Measurements from ENCODE around the gene DAB1.

GRCh38 chr1:57012315-57012714 is 411.5 kb downstream of the DAB1 start:
- no peak for TF ChIP-seq BMI1 (IDR thresholded peaks at IDR 0.05; ENCODE audit: borderline replicate concordance)
- TF ChIP-seq FOS (IDR thresholded peaks at IDR 0.05; ENCODE audit: borderline replicate concordance, extremely low read depth, insufficient read length): no peak
- TF ChIP-seq, protein P1, sequence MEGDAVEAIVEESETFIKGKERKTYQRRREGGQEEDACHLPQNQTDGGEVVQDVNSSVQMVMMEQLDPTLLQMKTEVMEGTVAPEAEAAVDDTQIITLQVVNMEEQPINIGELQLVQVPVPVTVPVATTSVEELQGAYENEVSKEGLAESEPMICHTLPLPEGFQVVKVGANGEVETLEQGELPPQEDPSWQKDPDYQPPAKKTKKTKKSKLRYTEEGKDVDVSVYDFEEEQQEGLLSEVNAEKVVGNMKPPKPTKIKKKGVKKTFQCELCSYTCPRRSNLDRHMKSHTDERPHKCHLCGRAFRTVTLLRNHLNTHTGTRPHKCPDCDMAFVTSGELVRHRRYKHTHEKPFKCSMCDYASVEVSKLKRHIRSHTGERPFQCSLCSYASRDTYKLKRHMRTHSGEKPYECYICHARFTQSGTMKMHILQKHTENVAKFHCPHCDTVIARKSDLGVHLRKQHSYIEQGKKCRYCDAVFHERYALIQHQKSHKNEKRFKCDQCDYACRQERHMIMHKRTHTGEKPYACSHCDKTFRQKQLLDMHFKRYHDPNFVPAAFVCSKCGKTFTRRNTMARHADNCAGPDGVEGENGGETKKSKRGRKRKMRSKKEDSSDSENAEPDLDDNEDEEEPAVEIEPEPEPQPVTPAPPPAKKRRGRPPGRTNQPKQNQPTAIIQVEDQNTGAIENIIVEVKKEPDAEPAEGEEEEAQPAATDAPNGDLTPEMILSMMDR (IDR thresholded peaks at IDR 0.05 in 2 of 3, conservative IDR thresholded peaks at IDR 0.05 in 1 of 3; ENCODE audit: control insufficient read depth in 2 of 3, extremely low read depth in 1 of 3, insufficient read depth in 1 of 3, low read depth in 3 of 3, low read length in 3 of 3): no peak
